HG02759 (cell line): Measurements from ENCODE around the gene DNAH5.

Experiments
- ATAC-seq: cut with Tn5 transposase; IDR thresholded peaks from one replicate; pipeline ENCODE4 v1.9.1; 2021; ENCODE audit warnings: mild to moderate bottlenecking, moderate library complexity; ENCODE audit not compliant: unreplicated experiment

The DNAH5 gene

DNA sequence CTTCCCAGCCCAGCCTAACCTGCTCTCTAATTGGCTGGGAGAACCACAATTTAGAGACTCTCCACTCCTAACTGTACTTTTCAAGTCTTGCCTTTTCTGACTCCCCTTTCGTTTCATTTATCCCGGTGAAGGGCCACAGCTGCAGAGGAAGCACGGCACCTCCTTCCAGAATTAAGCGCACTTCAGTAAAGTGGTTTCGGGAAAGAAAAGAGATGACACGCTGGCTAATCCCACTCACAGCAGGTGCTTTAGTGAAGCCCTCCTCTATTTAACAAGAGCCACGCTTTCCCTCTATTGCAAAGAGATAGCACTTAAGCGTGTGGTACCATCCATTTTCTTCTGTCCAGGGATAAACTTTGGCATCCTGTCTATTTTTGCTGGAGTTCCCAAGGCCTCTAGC lies 4.8 kb downstream of the DNAH5 start:
- ATAC-seq, result no peak

DNA sequence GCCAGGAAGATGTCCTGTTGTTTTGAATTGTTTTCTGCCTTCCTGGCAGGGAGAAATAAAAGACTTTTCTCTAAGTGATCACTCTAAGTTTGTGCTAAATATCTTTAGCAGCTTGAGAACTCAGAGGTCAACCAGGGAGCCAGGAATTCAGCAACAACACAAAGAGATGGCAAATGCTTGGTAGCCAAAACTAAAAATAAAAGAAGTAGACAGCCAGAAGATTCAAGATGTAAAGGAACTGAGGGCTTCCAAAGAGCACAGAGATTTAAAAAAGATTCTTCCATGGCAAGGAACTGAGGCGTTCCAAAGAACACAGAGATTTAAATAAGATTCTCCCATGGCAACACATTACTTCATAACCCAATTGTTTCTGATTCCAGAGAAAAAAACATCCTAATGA lies 9.6 kb downstream of the DNAH5 start:
- ATAC-seq, result no peak

DNA sequence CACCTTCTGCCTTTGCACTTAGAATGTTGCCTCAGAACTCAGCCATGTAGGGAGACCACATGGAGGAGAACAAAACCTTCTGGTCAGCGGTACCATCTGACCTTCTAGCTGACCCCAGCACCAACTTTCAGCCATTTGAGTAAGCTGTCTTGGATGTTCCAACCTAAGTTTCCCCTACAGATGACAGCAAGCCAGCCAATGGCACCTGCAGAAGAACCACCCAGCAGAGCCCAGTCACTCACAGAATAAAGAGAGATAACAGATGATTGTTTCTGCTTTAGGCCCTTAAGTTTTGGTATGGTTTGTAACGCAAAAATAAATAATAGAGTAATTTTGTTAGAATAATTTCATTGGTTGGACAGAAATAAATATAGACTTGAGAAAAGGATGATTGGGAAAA lies 10.4 kb downstream of the DNAH5 start:
- no peak for ATAC-seq

DNA sequence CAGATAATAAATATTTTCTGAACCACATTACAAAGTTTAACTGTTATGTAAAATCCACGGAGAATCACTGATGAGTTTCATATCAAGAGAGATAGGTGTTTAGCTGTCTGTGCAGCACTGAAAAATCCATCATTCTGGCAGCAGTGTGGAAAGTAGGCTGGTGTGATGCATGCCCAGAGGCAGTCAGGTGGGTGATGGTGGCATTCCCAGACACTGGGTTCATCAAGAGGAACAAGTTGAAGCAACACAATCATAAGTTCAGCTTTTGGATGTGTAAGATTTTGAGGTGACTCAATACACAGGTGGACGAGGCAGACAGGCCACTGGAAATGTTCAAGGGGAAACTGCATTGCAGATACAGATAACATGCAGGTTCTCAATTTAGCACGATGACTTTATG lies 11.9 kb downstream of the DNAH5 start:
- no peak for ATAC-seq

DNA sequence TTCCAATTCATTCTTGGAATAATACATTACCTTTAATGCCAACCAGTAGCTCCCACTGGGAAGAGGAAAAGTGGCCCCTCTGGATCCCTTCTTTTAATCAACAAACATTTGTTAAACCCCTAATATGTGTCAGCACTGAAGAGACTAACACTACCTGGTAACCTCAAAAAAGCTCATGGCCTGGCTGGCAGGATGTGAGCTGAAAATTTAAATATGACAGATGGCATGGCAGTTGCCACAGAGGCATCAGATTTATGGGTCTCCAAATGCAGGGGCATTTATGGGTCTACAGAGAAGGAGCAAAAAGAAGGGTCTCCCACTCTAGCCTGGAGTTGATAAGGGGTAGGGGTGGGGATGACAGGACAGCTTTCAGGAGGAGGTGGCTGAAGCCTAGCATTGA lies 12.5 kb downstream of the DNAH5 start:
- no peak for ATAC-seq

DNA sequence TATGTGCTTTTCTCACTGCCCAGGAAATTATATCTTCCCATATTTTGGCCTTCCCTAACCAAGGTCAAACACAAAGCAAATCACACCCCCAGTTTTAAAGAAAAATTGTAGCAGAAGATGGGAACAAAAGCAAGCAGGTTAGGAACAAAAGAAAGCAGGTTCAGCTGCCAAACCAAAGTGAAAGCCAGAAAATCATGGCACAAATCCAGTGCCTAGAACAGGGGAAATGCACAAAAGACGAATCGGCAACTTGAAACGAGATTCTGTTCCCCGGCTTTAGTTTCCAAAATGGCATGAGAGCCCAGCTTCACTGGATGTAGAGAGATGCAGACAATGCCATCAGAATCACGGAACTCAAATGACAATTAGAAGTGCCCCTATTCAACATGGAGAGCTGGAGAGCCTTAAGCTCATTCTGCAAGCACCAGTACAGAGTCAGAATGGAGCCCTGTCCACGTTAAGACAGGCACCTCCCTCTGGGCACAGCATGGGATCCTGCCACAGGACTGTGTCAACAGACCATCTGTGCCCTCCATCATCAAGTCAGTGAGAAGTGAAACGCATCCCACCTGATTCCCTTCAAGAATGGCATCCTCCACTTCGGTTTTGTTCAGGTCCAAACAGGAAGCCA lies 13.8 kb downstream of the DNAH5 start:
- ATAC-seq, result no peak

DNA sequence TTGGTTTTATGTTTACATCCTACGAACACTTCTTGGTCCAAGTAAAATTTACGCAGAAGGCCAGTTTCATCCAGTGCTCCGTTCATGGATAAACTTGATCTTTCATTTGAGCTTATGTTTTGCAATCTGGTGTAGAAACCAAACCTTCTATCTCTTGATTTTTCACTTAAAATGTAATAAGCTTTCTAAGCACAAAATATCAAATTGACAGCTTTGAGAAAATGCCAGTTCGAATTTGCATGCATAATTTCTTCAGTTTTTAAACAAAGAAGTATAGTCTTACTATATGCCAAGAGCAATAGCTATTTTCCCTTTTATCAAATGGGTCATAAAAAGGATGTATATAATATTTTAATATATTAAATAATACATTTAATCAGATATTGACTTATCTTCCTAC lies 17.8 kb downstream of the DNAH5 start:
- no peak for ATAC-seq

DNA sequence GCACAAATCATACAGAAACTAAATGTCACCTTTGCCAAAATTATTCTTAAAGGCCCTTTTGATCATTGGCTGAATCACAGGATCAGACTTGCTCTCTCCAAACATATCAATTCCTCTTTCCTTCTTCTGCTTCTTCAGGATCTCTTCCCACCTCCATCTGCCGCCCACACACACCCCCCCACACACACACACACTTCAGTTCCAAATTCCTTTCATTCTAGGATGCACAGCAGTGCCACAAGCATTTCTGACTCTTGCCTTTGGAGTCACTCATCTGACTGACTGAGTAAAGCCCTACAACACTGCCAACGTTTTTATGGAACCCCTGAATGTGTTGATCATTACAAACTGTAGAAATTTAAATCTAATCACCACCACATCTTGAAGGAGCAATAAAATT lies 22.9 kb downstream of the DNAH5 start:
- ATAC-seq, result no peak

DNA sequence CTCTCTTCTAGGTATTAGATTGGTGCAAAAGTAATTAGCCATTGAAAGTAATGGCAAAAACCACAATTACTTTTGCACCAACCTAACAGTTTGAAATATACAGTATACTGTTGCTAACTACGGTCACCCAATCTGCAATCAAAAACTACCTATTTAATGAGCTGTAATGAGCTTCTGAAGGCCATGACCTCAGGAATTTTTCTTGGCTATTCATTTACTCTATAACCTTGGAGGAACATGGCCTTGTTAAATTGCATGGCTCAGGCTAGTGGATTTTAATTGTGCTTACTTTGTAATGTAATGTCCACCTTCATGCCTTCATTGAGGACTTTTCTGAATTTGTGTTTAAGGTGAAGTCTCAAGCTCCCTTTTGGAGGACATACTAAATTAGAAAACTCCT lies 24.7 kb downstream of the DNAH5 start:
- no peak for ATAC-seq

DNA sequence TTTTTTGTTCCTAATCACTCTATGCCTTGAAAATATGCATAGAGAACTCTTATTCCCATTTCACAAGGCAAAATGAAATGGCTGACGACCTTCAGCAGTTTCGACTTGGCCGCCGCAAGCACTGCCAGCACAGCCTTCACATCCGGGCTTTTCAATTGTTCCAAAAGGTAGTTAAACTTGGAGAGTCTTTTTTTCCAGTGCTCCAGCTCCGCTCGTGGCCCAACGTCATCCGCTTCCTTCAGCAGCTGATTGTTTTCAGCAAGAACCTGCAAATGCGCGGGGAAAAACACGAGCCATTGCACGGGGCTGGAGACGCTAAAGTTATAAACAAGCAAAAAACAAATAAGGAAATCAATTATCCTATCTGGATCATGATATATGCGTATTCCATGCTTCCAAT lies 25.4 kb downstream of the DNAH5 start:
- ATAC-seq, result no peak

DNA sequence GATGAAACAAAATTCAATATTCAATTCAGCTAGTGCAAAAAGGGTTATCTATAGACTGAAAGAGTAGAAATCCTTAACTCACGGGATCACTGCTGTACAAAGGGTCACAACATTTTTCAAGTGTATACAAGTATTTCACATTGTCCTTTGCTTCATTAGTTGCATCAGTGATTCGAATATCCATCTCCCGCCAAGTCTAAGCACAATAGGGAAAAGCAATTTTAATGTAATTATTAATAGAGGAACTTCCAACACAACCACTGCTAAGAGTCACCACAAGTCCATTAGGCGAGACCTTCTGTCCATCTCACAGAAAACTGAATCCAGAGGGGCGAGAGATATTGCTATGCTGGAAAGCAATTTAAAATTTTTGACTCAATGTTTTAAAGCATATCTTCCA lies 27.4 kb downstream of the DNAH5 start:
- no peak for ATAC-seq

DNA sequence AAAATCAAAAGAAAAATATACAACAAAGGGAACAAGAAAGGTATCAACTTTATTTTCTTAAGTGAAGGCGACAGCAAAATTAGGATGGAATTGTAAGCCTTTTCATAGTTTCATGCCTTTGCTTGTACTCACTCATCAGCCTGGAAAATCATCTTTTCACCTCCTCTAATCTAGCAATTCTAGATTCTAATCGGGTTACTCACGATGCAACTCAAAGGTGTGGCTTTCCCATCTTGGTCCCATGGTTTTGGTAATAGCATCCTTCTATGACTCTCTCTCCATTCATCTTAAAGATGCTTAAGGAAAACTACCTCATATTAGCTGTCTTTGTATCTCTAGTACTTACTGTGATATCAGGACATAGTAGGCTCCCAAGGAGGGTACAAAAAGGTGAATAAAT lies 30.5 kb downstream of the DNAH5 start:
- no peak for ATAC-seq

DNA sequence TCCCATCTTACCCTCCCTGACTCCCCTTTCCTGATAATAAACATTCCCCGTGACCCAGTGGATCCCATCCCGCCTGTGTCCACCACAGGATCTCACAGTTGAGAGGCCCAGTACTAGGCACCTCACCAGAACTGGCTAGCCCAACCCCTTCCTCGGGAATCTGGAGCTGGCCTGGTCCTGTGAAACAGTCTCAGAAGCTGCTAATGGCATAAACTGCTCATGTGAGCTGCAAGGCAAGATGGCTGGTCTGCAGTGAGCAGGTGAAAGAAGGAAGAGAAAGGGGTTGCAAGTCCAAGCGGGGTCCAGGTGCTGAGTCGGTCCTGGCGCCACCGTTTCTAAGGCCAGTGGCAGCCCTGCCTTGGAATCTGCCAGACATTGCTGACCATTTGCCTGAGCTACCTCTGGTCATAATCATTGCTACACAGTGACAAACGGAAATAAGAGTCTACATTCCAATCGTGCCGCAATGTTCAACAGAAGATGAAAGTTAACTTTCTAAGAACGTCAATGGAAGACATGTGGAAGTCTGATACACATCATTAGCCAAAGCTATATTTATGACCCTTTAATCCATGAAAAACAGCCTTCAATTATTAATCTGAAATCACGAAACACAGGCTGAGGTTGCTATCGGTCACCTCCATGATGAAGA lies 33.7 kb downstream of the DNAH5 start:
- no peak for ATAC-seq

DNA sequence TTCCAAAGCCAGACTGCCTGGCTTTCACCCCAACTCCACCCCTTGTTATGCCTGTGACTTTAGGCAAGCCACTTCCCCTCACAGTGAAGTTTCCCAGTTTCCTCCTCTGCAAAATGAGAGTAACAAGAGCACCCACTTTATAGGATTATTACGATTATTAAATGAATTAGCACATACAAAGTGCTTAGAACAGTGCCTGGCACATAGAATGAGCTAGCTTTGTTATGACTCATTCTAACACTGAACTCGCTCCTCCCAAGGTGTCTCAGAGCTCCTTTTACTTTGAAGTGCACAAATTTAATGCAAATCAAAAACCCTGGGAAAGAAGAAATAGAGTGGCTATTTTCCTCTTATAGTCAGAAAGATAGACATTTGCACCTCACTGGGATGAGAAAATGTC lies 34.3 kb downstream of the DNAH5 start:
- ATAC-seq, result no peak

DNA sequence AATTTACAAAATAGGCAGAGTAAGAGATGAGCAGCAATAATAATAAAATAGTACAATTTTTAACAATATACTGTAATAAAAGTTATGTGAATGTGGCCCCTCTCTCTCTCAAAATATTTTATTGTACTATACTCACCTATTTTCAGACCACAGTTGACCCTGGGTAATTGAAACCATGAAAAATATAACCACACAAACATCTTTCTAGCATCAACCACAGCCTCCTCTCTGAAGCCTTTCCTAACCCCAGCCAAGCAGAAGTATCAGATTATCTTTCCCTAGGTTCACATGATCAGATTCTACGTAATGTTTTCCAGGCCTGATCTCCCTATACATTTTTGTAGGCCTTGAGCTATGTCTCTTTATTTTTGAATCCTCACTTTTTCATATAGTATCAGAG lies 35.2 kb downstream of the DNAH5 start:
- no peak for ATAC-seq

DNA sequence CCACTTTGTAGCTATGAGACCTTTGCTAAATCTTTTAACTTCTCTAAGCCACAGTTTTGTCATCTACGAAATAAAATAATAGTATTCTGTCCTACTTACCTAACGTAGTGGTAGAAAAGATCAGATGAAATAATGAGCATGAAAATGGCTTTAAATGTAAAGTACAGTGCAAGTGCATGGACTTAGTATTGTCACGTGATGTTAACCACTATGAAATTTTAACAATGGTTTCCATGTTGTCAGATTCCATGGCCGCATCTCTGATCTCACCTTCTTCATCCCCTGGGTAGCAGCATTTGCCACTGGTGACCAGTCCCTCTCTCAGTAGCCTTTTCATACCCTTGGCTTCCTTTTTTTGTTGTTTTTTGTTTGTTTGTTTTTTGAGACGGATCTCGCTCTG lies 45.9 kb downstream of the DNAH5 start:
- ATAC-seq, result no peak

DNA sequence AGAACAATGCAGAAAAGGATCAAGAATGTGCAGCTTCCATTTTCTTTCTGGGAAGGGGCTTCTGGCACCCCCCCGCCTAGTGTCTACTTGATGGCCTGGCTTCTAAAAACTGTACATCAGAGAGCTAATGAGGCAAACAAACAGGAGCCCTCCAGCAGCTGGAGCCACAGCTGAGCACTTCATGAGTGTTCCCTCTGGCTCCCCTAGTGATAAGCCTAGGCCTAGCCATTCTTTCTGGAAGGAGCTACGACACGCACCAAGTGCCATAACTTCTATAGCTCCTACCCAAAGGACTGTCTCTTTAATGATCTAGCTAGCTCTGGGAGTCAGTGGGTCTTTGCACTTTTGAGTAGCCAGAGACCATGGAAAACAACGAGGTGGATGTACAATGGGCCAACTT lies 66.1 kb downstream of the DNAH5 start:
- ATAC-seq, result no peak

DNA sequence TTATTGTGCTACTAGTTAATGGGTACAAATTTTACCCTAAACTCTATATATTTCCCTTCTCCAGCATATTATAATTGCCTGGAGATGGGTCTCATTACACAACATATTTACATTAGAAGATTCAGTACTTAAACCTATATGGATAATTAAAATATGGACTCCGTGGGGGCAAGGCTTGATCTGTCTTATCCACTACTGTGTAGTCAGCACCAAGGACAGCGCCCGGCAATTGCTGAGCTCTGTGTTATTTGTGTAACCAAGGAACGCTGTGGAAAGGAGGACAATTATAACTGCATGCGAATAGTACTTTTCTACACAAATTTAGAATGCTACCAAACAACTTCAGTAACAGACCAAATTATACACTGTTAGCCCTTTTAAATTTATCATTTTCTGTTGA lies 77.7 kb downstream of the DNAH5 start:
- ATAC-seq, result no peak

DNA sequence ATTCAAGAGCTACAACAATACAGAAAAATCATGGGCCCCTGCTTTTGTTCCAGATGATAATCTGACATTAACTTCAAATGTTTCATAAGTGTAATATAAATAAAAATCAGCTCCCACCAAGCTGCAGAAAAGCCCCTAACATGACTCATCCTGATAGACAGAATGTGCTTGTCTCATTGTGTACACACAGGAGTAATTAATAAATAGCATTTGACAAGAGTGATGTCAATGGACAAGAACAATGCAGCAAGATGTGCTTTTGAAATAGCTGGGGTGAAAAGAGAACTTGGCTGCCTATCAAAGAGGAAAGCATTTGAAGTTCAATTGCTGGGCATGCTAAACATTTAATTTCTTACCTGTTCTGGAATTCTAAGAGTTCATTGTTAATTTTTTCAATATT lies 79.2 kb downstream of the DNAH5 start:
- ATAC-seq, result no peak

DNA sequence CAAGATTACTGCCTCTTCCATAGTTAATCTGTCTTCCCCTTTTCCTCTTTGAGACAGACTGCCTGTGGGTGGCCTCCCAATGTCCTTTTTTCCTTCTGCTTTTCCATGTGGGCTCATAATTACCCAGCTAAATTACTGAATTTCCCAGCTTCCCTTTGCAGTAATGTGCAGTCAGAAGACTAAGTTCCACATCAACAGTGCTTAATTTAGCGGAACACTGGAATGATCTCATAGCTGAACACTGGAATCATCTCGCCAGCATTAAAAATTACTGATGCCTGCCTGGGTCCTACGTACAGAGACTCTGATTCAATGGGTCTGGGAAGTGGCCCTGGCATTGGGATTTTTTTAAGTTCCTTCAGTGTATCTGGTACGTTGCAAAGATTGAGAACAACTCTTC lies 84.3 kb downstream of the DNAH5 start:
- no peak for ATAC-seq

DNA sequence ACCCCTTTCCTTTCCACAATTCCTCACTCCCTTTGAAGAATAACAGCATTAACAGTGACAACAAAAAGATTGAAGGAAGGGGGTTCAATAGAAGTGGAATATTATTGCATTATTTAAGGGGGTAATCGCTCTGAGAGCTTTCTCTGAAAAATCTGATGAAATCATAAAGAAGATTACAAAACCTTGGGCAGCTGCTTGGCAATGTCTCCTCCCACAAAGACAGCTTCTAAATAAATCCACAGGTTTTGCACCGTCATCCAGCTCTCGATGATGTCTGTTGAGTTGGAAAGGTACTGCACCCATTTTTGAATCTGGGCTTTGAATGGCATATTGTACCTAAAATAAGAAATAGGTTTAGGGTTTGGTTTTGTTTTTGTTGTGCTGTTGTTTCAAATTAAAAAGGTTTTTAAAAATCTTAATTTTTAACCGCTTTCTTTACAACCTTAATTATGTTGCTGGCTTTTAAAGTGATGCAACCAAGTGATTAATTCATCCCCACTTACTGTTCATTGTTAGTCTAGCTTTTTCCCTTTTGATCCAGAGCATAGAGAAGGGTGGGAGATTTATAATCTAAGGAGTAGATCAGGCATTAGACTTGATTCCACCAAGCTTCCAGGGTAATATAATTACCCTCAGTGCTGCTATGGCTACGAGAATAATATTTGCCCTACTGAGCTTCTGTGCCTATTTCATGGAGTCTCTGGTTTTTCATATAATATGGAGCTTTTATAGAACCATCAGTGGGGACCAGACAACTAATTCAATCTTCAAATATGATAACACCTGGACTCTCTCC lies 85.0 kb downstream of the DNAH5 start:
- ATAC-seq, result no peak

DNA sequence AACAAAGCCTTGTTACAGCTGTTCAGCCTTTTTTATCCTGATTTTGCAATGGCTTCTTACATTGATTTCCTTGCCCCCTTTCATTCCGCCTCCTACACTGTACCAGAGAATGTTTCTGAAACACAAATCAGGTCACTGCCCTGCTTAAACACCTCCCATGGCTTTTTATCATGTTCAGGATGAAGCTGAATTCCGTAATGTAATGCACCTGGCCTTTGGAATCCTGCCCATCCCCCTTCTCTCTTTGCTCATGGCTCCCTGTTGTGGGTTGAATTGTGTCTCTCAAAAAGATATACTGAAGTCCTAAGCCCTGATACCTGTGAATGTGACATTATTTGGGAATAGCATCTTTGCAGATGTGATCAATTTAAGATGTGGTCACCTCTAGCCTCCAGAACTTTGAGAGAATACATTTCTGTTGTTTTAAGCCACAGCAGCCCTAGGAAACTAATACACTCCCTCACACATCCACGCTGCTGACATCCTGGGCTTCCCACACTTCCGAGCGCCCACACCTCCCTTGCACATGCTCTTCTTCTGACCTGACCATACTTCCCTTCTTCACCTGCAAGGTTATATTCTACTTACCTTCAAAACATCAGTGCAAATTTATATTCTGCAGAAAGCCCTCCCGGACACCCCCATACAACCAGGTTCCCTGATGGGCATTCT lies 101.2 kb downstream of the DNAH5 start:
- ATAC-seq, result no peak
